Neural cell (in vitro differentiated cells): Measurements from ENCODE around the gene CDC73. TPM values are rescaled to one million over a fixed set of nuclear protein-coding genes. Genes with fewer than 3 reads are reported as not detected.

Source experiments
- H2AFZ ChIP-seq: fragments of 200-600, 300-800 bp; sonication (generic), shearing (Covaris generic); 2 replicates; pipeline ENCODE4 v1.6.0; 2014; ENCODE audit warnings: low read depth, mild to moderate bottlenecking, antibody characterized with exemption, low read length, moderate library complexity
- H3F3A ChIP-seq: fragments of 200-600 bp; shearing (Covaris generic); 2 replicates; pipeline ENCODE4 v1.6.1; 2016; ENCODE audit warnings: mild to moderate bottlenecking, moderate library complexity, mixed read lengths, antibody characterized with exemption, low read length; ENCODE audit not compliant: insufficient read depth, poor library complexity, severe bottlenecking
- H3K27ac ChIP-seq: fragments of 200-600, 300-800 bp; sonication (generic), shearing (Covaris generic); 2 replicates; pipeline ENCODE4 v1.5.1; 2014; ENCODE audit warnings: mild to moderate bottlenecking, low read length, moderate library complexity
- H3K27me3 ChIP-seq: fragments of 300-800, 200-600 bp; sonication (generic), shearing (Covaris generic); 2 replicates; pipeline ENCODE4 v1.6.0; 2014; ENCODE audit warnings: mild to moderate bottlenecking, low read depth, low read length, moderate library complexity; ENCODE audit not compliant: insufficient read depth
- H3K36me3 ChIP-seq: fragments of 300-800, 200-600 bp; sonication (generic), shearing (Covaris generic); 2 replicates; pipeline ENCODE4 v1.5.1; 2014; ENCODE audit warnings: mild to moderate bottlenecking, antibody characterized with exemption, low read length, moderate library complexity; ENCODE audit not compliant: insufficient read depth
- H3K4me2 ChIP-seq: fragments of 300-800, 200-600 bp; sonication (generic), shearing (Covaris generic); 2 replicates; pipeline ENCODE4 v1.6.0; 2014; ENCODE audit warnings: mild to moderate bottlenecking, low read length
- H3K4me3 ChIP-seq: fragments of 300-800, 200-600 bp; sonication (generic), shearing (Covaris generic); 2 replicates; pipeline ENCODE4 v1.5.1; 2014; ENCODE audit warnings: mild to moderate bottlenecking, low read length, moderate library complexity
- H3K79me2 ChIP-seq: fragments of 200-600 bp; shearing (Covaris generic); replicated peaks from 2 replicates; pipeline ENCODE4 v1.6.0; 2014; ENCODE audit warnings: mild to moderate bottlenecking, low read length, moderate library complexity; ENCODE audit not compliant: insufficient read depth
- H3K9ac ChIP-seq: fragments of 300-800, 200-600 bp; sonication (generic), shearing (Covaris generic); 2 replicates; pipeline ENCODE4 v1.6.1; 2016; ENCODE audit warnings: mild to moderate bottlenecking, low read length, mixed read lengths
- H3K9me2 ChIP-seq: fragments of 200-600 bp; shearing (Covaris generic); 2 replicates; pipeline ENCODE4 v1.6.1; 2016; ENCODE audit warnings: mild to moderate bottlenecking, low read length, mixed read lengths; ENCODE audit not compliant: insufficient read depth
- H3K9me3 ChIP-seq: fragments of 200-600, 300-800 bp; sonication (generic), shearing (Covaris generic); 2 replicates; pipeline ENCODE4 v1.6.1; 2016; ENCODE audit warnings: mild to moderate bottlenecking, mixed run types, low read length, moderate library complexity, mixed read lengths
- H4K20me1 ChIP-seq: fragments of 200-600 bp; shearing (Covaris generic); 2 replicates; pipeline ENCODE4 v1.6.1; 2016; ENCODE audit warnings: mild to moderate bottlenecking, mixed run types; ENCODE audit not compliant: insufficient read depth
- EP300 ChIP-seq: fragments of 450-650 bp; conservative IDR thresholded peaks from 2 replicates; pipeline ENCODE4 v1.6.1; 2014; ENCODE audit warnings: antibody characterized with exemption, mild to moderate bottlenecking, moderate library complexity; ENCODE audit not compliant: poor library complexity, severe bottlenecking
- EZH2 ChIP-seq: fragments of 200-600, 300-800 bp; shearing (Covaris generic), sonication (generic); IDR thresholded peaks from 2 replicates; pipeline ENCODE4 v1.6.1; 2014; ENCODE audit warnings: antibody characterized with exemption, low read length, borderline replicate concordance, mild to moderate bottlenecking; ENCODE audit not compliant: insufficient read depth, poor library complexity, severe bottlenecking
- MXI1 ChIP-seq: fragments of 450-650 bp; conservative IDR thresholded peaks from 2 replicates; pipeline ENCODE4 v1.6.1; 2014; ENCODE audit warnings: antibody characterized with exemption, mild to moderate bottlenecking; ENCODE audit not compliant: poor library complexity, severe bottlenecking
- POLR2AphosphoS5 ChIP-seq: IDR thresholded peaks from 2 replicates; pipeline ENCODE4 v1.6.1; 2012
- RAD21 ChIP-seq: fragments of 450-650 bp; conservative IDR thresholded peaks from 2 replicates; pipeline ENCODE4 v1.6.1; 2014; ENCODE audit warnings: antibody characterized with exemption, mild to moderate bottlenecking, moderate library complexity
- SMC3 ChIP-seq: fragments of 450-650 bp; conservative IDR thresholded peaks from 2 replicates; pipeline ENCODE4 v1.6.1; 2014; ENCODE audit warnings: antibody characterized with exemption, mild to moderate bottlenecking, moderate library complexity; ENCODE audit not compliant: poor library complexity
- TAF1 ChIP-seq: IDR thresholded peaks from 2 replicates; pipeline ENCODE4 v1.6.1; 2012; ENCODE audit warnings: low read depth
- polyA plus RNA-seq: library from polyadenylated mRNA; depleted of rRNA; stranded (reverse); fragments of >200 nt; gene quantifications from 2 replicates; pipeline ENCODE4 v1.2.3, GENCODE V29; 2014
- TF ChIP-seq, protein P1 (sequence below): fragments of 450-650 bp; IDR thresholded peaks from 2 replicates; pipeline ENCODE4 v1.5.1; 2014; ENCODE audit warnings: antibody characterized with exemption, mild to moderate bottlenecking, moderate library complexity; ENCODE audit not compliant: poor library complexity, severe bottlenecking
- TF ChIP-seq, protein P2 (sequence below): IDR thresholded peaks from 2 replicates; pipeline ENCODE4 v1.6.1; 2012; ENCODE audit warnings: borderline replicate concordance

CDC73 gene
- polyA plus RNA-seq, 1 donor from 2014 or later, result 11.9 TPM

DNA sequence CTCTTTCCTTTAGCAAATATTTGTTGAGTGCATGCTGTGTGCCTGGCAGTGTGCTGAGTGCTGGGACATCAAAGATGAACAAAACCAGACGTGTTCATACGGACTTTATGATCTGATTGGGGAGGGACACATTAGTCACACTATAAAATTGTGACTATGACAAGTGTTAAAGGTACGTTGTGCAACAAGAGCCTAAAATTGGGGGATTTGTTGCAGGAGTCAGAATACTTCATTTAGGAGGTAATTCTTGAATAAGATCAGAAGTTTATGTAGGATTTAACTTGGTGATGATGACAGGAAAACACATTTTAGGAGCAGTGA, 35.0 kb downstream of the CDC73 start:
- H3K79me2 ChIP-seq, result no peaks in the 10 kb centered on the region
- H3K36me3 ChIP-seq, result peaks cover 4% of the 10 kb centered on the region
- no peaks in the 10 kb centered on the region for H4K20me1 ChIP-seq
- no peak overlapping the region for H3K27ac ChIP-seq
- no peaks in the 10 kb centered on the region for H3K27me3 ChIP-seq
- H3K4me2 ChIP-seq, result no peak overlapping the region
- no peak overlapping the region for H2AFZ ChIP-seq
- TF ChIP-seq, protein P1, sequence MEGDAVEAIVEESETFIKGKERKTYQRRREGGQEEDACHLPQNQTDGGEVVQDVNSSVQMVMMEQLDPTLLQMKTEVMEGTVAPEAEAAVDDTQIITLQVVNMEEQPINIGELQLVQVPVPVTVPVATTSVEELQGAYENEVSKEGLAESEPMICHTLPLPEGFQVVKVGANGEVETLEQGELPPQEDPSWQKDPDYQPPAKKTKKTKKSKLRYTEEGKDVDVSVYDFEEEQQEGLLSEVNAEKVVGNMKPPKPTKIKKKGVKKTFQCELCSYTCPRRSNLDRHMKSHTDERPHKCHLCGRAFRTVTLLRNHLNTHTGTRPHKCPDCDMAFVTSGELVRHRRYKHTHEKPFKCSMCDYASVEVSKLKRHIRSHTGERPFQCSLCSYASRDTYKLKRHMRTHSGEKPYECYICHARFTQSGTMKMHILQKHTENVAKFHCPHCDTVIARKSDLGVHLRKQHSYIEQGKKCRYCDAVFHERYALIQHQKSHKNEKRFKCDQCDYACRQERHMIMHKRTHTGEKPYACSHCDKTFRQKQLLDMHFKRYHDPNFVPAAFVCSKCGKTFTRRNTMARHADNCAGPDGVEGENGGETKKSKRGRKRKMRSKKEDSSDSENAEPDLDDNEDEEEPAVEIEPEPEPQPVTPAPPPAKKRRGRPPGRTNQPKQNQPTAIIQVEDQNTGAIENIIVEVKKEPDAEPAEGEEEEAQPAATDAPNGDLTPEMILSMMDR, result no peak
- TF ChIP-seq EZH2 (no peak), POLR2AphosphoS5 (no peak), MXI1 (no peak), SMC3 (no peak), TAF1 (no peak), RAD21 (no peak), EP300 (no peak)
- TF ChIP-seq, protein P2, sequence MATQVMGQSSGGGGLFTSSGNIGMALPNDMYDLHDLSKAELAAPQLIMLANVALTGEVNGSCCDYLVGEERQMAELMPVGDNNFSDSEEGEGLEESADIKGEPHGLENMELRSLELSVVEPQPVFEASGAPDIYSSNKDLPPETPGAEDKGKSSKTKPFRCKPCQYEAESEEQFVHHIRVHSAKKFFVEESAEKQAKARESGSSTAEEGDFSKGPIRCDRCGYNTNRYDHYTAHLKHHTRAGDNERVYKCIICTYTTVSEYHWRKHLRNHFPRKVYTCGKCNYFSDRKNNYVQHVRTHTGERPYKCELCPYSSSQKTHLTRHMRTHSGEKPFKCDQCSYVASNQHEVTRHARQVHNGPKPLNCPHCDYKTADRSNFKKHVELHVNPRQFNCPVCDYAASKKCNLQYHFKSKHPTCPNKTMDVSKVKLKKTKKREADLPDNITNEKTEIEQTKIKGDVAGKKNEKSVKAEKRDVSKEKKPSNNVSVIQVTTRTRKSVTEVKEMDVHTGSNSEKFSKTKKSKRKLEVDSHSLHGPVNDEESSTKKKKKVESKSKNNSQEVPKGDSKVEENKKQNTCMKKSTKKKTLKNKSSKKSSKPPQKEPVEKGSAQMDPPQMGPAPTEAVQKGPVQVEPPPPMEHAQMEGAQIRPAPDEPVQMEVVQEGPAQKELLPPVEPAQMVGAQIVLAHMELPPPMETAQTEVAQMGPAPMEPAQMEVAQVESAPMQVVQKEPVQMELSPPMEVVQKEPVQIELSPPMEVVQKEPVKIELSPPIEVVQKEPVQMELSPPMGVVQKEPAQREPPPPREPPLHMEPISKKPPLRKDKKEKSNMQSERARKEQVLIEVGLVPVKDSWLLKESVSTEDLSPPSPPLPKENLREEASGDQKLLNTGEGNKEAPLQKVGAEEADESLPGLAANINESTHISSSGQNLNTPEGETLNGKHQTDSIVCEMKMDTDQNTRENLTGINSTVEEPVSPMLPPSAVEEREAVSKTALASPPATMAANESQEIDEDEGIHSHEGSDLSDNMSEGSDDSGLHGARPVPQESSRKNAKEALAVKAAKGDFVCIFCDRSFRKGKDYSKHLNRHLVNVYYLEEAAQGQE, result no peak
- H3K9me2 ChIP-seq, result no peaks in the 10 kb centered on the region
- H3K9ac ChIP-seq, result no peak overlapping the region
- no peaks in the 10 kb centered on the region for H3F3A ChIP-seq
- H3K4me3 ChIP-seq, result no peak overlapping the region
- H3K9me3 ChIP-seq, result no peaks in the 10 kb centered on the region

DNA sequence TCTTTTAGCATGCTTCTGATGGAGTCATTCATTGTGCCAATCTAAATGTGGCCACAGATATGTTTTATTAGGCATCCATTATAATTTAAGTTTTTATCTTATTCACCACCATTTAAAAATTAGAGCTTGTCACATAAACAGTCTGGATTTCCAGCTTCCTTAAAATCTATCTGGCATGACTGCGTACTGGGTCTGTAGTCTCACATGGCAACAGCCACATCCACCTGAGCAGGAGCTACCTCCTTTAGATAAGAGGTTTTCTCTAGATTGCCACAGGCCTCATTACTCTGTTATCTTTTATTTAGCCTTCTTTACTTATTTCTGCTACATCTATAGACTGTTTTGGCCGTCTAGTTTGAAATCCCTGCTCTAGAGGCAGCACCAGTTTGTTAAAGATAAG, 35.5 kb downstream of the CDC73 start:
- H3F3A ChIP-seq, result no peaks in the 10 kb centered on the region
- no peak overlapping the region for H3K4me3 ChIP-seq
- no peak overlapping the region for H3K27ac ChIP-seq
- H3K9me3 ChIP-seq, result no peaks in the 10 kb centered on the region
- no peak overlapping the region for H2AFZ ChIP-seq
- peaks cover 1% of the 10 kb centered on the region for H3K36me3 ChIP-seq
- no peaks in the 10 kb centered on the region for H3K79me2 ChIP-seq
- H3K4me2 ChIP-seq, result no peak overlapping the region
- no peak overlapping the region for H3K9ac ChIP-seq
- TF ChIP-seq RAD21, result no peak
- no peak for TF ChIP-seq EZH2
- TF ChIP-seq EP300, result no peak
- TF ChIP-seq, protein P2, result no peak
- TF ChIP-seq TAF1, result no peak
- no peak for TF ChIP-seq MXI1
- no peak for TF ChIP-seq SMC3
- TF ChIP-seq, protein P1, result no peak
- no peaks in the 10 kb centered on the region for H3K9me2 ChIP-seq
- H4K20me1 ChIP-seq, result no peaks in the 10 kb centered on the region
- H3K27me3 ChIP-seq, result no peaks in the 10 kb centered on the region
